ENCODE measurements around the gene WBP2NL.
A peak's percentile ranks its signal among the peaks of the same experiment; 100 is the strongest.
"Not testable (repeated sequence)": the region's sequence is repeated elsewhere in the genome, so short reads cannot be mapped to it uniquely, and the experiment has no call there.

WBP2NL gene, protein sequence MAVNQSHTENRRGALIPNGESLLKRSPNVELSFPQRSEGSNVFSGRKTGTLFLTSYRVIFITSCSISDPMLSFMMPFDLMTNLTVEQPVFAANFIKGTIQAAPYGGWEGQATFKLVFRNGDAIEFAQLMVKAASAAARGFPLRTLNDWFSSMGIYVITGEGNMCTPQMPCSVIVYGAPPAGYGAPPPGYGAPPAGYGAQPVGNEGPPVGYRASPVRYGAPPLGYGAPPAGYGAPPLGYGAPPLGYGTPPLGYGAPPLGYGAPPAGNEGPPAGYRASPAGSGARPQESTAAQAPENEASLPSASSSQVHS

DNA sequence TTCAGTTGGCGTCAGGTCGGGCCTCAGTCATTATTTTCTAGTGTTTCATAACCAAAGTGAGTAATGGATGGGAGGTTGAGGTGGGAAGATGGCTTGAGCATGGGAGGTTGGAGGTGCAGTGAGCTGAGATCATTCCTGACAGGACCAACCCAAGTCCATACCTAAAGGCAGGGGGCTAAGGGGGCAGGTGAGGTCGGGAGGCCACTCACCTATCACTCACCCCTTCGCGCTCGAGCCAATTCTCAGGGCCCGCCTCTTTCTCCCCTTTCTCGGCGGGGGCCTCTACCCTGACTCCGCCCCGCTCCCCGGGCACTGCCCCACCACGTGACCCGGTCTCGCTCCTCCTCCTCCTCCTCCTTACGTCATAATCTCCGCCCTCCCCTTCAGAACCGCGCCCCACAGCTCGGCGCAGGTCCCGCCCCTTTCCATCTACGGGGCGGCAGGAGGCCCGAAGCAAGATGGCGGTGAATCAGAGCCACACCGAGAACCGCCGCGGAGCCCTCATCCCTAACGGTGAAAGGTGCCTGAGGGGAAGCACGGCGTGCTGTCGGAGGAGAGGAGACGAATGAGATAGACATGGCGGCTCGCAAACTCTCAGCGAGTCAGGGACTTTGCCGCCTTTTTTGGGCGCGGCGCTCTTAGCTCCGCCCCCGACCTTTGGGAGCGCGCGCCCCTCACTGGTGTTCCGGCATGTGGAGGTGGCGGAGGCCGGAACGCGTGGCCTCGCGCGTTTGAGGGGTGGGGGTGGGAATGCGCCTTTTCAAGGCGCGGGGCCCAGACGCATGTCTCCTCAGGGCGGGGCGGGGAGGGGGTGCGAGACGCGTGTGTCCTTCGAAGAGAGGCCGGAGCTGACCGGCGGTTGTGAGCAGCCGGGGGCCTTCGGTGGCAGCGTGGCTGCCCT lies at the start of gene WBP2NL:
Gene WBP2NL (plus strand): TSS at position 428 of the 901 bp plus-strand sequence. CDS start 31 bp downstream, at position 459.
- peak; percentile 58 for DNase-seq (ENCODE audit: low spot score)

DNA sequence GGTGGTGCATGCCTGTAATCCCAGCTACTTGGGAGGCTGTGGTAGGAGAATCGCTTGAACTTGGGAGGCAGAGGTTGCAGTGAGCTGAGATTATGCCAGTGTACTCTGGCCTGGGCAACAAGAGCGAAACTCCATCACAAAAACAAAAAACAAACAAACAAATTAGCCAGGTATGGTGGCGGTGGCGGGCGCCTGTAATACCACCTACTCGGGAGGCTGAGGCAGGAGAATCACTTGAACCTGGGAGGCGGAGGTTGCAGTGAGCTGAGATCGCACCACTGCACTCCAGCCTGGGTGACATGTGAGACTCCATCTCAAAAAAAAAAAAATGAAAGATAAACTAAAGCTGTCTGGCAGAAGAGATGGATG lies 49.7 kb upstream of the WBP2NL start:
- DNase-seq (ENCODE audit: low spot score): not testable (repeated sequence)

DNA sequence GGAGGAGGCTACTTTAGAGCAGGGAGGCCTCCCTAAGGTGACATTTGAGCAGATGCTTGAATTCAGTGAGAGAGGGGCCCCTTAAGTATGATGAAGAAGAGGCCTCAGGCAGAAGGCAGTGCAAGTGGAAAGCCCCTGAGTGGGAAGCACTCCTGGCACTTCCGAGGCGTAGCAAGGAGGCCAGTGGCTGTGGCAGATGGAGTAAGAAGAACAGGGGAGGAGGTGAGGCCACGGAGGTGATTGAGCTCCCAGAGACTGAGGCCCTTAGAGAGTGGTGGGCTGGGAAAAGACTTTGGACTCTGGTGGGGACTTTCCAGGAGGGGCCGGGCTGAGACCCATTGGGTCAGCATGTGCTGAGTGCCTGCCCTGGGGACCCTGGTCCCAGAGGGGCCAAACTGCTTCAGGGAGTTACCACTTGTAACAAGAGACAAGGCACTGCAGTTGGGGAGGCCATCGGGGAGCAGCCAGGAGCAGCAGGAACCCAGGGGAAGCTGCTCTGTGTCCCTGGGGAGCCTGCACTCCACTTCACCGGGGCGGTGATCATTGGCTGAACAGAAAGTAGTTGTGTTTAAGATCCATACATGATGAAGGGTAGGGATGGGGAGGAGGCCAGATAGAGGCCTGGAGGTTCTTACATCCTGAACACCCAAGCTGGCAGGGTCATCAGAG lies 49.2 kb upstream of the WBP2NL start:
- no peak for DNase-seq (ENCODE audit: low spot score)

DNA sequence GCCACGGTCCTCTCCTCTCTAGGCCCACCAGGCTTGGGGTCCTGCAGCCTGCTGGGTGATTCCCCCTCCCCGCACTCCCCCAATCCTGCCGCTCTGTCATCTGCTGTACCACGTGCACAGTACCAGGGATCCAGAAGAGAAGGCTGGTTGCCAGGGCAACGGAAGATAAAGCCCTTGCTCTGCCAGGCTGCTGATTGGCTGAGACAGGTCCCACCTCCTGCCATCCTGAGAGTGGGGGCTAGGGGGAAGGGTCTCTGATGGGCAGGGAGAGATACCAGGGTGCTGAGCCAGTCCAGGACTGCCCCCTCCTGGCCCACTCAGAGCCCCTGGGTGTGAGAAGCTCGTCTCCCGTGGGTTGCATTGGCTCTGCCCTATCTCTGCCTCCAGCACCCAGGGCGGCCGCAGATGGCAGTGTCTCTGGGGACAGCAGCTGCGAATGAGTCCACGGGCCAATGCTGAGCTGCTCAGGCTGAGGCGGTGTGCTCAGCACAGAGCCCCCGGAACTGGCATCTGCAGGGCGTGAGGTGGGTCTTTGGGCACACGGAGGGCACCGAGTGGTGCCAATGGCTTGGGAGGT lies 46.6 kb upstream of the WBP2NL start, which contains the start of gene SMIM45:
Gene SMIM45 (plus strand): TSS at position 253 of the 577 bp plus-strand sequence.
- DNase-seq (ENCODE audit: low spot score): no peak

DNA sequence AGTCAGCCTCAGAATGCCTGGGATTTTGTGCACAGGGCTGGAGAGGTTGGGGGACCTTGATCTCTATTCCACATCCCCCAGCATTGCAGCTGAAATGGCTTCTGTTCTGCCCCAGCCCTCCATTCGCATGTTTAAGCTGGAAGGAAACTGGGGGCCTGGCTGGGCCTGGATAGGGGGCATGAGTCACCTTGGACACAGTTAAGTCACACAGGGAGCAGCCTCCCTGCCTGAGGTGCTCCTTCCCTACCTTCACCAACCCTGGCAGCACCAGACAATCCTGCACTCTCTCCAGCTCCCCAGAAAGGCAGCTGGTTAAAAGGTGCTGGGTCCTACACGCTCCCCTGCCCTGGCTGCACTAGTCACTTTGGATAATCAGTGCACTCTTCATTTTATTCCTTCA lies 45.9 kb upstream of the WBP2NL start:
- DNase-seq (ENCODE audit: low spot score): no peak

DNA sequence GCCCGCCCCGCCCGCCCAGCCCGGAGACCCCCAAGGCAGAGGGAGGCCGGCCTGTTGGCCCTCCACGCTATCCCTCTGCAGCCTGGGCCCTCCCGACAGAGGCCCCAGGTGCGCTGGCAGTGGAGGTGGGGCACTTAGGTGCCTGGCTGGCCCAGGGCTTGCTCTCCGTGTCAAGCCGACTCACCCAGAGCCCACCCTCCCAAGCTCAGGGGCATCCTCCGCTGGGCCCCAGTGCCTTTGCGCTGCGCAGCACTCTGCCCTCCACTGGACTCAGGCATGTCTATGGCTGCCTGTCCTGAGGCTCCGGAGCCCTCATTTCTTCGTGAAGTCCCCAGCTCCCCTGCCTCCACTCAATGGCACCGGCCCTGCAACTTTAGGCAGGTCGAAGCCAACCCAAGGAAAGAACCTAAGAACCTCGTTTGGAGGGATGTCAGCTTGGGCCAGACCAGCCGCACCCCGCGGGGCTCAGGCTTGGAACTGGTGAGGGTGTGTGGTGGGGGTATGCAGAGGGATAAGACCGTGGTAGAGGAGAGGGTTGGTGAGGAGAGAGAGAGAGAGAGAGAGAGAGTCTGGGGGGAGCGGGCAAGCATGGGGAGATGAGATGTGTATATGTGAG lies 40.5 kb upstream of the WBP2NL start:
- DNase-seq (ENCODE audit: low spot score): no peak

DNA sequence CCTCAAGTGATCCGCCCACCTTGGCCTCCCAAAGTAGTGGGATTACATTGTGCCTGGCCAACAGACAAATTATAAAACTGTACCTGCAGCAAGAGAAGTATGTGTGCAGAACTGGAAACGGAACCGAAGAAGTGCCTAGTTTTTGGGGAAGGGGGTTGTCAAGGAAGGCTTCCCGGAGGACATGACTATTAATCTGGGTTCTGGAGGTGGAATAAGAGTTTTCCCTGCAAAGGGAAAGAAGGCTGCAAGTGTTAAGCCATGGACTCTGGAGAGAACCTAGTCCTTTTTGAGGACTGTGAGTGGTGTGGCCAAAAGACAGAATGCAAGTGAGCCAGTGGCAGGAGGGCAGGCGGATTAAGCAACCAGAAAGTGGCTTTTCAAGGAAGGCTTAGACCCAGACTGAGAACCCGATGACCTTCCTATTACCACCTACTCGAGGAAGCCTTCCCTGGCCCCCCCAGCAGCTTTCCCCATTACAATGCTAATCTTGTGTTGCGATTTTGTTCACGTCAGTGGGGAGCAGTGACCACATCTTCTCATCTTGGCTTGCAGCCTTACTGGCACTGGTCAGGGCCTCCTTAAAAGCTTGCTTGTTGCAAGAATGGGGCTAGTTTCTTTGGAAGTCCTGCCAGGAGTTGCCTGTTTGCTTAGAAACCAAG lies 35.0 kb upstream of the WBP2NL start:
- no peak for DNase-seq (ENCODE audit: low spot score)

DNA sequence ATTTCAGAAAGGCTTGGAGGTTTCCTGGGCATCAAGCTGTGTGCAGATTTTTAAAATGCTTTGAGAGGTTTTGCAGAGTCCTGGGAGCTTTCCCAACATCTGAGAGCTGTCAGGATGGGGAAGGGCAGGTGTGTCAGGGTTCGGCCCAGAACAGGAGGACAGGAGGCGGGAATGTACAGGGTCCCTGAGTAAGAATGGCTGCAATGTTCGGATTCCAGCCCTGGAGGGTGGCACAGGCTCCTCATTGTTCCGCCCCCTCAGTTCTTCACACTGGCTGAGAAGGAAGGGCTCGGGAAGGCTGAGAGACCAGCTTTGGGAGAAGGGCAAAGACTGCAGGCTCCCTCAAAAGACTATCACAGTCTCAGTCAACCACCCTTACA lies 34.5 kb upstream of the WBP2NL start:
- DNase-seq (ENCODE audit: low spot score): no peak

DNA sequence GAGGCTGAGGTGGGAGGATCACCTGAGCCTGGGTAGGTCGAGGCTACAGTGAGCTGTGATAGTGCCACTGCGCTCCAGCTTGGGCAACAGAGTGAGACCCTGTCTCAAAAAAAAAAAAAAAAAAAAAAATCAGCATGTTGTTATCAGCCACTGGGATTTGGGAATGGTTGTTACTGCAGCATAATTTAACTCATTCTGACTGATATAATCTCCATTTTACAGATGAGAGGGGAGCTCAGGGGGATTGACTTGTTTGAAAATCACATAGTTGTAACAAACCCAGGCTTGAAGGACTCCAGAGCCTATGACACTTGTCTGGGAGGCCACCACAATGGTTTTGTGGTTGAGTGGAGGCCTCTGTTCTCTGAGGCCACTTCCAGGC lies 32.4 kb upstream of the WBP2NL start:
- no peak for DNase-seq (ENCODE audit: low spot score)

DNA sequence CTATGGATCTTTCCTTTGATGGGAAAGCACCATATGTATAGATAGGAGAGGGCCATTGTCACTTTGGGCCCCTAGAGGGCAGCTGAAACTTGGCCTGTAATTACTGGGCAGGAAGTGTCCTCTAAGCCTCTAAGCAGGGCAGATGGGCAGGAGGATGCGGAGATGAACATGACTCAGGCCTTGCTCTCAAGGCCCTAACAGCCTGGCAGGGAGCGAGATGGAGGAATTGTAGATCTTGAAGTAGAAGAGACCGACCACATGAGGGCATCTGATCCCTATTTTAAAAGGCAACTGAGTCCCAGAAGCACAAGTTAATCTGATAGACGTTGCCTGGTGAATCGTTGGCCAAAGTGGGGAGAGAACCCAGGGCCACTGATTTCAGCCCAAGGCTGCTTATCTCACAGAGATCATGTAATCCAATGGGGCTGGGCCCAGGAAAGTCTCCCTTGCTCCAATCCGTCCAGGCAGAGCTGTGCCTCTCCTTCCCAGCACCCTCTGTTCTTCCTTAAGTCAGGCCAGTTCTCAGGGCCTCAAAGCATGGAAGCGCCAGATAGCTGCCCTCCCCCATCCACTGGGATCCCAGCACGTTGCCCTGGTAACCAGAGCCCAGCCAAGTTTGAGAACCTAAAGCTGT lies 31.9 kb upstream of the WBP2NL start:
- DNase-seq (ENCODE audit: low spot score): peak; percentile 74

DNA sequence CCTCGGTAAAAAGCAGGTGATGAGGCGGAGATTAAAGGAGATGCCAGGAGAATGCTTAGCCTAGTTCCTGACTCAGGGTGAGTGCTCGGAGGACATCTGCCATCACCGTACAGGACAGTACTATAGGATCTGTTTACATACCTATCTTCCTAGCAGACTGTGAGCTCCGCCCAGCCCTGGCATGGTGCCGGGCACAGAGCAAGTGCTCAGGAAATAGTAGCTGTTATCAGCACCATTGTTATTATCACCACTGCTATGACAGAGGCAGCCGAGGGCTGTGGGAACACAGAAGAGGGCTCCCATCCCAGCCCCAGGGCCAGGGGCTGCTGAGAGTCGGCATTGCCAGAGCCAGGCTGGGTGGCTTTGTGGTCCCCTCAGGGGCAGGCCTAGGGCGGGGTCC lies 30.0 kb upstream of the WBP2NL start:
- no peak for DNase-seq (ENCODE audit: low spot score)

DNA sequence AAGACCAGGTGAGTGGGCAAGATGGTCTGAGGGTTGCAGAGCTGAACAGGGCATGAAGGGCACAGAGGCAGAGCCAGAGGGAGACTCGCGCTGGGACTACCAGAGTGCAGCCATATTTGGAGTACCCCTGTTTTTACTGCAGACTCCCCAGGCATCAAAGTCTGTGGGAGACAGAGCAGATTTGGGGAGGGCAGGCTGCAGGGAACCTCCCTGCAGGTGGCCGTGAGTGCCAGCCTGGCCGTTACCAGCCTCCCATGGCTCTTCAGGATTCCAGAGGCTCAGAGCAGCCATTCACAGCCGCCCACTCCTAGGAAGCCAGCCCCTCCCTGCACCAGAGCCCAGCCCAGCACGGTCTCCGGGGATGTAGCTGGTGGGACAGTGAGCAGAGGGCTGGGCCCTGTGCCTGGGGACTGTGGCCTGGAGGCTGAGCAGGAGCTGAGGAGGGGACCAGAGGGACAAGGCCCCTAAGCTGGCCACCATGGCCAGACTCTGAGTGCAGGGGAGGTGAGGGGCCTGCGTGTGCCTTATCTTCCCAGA lies 29.4 kb upstream of the WBP2NL start, which contains the start of gene SEPTIN3:
Gene SEPTIN3 (plus strand): TSS at position 334 of the 537 bp plus-strand sequence. CDS start 2,050 bp downstream, outside the sequence.
- DNase-seq (ENCODE audit: low spot score): no peak

DNA sequence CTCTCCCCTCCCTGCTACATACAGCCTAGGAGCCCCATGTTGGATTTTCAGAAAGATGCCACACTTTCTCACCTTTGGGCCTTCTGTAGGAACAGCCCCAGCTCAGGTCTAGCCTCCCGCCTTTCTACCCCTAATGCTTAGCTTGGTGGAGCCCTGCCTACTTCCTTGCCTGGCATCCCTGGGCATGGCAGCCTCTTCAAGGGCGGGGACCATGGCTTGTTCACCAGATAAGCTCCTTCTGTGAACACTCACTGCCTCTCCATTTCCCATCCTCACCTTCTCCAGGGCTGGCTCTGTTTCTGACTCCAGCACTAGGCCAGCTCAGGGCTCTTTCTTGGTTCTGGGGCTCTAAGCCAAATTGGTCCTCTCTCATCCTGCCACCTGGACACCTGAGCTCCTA lies 28.0 kb upstream of the WBP2NL start:
- no peak for DNase-seq (ENCODE audit: low spot score)

DNA sequence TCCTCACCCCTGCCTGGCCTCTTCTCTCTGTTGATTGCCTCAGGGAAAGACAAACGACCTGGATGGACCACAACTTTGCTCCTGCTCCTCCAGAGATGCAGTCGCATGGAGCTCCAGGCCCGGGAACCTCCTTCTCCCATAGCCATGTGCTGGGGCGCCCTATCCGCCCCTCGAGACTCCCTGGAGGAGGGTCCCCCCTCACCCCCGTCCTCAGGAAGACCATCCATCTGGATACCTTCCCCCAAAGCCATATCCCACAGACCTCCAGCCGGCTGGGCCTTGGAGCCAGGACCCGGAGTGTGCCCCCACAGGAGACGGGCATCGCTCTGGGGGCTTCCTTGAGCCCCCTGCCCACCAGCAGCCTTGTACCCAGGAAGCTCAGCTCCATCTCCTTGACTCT lies 27.2 kb upstream of the WBP2NL start:
- DNase-seq (ENCODE audit: low spot score): no peak

DNA sequence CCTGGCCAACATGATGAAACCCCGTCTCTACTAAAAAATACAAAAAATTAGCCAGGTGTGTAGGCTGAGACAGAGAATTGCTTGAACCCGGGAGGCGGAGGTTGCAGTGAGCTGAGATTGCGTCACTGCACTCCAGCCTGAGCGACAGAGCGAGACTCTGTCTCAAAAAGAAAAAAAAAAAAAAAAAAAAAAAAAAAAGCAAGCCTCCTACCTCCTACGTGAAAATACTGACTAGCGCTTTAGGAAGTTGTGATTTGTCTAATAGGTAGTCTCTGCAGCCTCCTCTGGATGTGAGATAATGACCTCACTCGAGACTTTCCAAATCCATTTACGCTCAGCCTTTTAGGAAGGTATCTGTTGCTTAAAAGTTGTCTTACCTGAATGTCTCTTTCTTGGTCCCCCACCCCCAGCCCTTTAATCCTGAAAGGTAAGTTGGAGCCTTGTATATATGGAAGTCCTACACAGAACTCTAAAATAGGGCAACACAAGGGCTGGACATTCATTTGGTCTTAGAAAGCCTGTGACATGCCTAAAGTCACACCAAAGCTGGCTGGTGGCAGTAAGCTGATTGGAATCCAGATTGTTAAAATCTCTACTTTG lies 23.8 kb upstream of the WBP2NL start:
- DNase-seq (ENCODE audit: low spot score): no peak

DNA sequence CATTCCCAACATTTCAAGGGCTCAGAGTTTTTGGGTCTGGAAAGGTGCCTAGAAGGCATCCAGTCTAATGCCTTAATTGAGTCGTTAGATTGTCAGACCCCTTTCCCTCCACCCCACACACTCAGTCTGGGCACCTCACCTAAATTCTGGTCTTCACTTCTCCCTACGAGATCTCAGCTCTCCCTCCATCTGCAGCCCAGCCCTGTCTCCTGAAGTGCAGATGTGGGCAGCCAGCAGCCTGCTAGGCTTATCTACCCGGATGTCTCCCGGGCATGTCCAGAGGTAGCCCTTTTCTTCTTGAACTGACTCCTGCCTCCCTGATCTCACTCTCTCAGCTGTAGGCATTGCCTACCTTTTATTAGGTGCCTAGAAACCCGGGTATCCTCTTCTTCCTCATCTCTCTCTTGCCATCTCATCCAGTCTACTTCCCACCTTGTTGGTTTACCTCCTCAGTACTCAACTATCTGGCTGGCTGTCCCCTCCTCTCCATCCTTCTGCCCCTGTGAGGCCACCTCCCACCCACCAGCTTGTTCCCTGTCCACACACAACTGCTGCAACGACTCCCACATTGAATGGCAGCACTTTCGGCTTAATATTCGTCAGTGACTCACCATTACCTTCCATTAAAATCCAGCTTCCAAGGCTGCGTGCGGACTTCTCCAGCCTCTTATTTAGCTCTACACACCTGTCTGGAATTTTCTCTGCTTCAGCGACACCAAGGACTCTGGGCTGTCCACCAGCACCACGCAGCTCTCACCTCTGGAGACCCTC lies 23.1 kb upstream of the WBP2NL start:
- no peak for DNase-seq (ENCODE audit: low spot score)

DNA sequence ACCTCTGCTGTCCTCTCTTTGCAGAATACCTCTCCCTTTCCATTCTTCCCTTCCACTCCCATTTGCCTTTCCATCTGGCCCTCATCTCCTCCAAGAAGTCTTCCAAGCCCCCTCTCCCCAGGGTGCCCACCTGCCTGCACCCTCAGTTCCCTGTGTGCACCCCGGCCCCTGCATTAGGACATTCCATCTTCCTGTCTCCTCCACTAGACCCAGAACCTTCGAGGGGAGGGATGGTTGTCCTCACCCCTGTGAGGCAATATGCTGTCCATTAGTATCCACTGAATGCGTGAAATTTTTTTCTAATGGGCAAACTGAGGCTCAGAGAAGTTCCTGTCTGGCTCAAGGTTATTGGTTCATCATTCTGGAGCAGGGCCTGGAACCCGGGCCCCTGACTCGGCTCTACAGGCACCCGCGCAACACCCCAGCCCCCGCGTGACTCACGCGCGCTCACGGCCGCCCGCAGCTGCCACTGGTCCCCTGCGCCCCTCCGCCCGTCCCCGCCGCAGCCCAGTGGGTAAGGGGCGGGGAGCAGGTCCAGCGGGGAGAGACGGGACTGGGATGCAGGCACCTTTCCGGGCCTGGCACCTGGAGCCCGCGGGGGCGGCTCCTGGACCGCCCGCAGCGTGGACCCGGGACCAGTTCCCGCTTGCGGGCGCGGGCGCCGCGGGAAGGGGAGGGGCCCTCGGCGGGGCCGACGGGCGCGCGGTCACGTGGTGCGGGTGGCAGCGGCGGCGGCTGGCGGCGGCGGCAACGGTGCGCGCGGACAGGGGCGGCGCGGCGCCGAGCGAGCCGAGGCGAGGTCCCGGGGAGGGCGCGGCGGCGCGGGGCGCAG lies 22.3 kb upstream of the WBP2NL start:
- DNase-seq (ENCODE audit: low spot score): no peak

DNA sequence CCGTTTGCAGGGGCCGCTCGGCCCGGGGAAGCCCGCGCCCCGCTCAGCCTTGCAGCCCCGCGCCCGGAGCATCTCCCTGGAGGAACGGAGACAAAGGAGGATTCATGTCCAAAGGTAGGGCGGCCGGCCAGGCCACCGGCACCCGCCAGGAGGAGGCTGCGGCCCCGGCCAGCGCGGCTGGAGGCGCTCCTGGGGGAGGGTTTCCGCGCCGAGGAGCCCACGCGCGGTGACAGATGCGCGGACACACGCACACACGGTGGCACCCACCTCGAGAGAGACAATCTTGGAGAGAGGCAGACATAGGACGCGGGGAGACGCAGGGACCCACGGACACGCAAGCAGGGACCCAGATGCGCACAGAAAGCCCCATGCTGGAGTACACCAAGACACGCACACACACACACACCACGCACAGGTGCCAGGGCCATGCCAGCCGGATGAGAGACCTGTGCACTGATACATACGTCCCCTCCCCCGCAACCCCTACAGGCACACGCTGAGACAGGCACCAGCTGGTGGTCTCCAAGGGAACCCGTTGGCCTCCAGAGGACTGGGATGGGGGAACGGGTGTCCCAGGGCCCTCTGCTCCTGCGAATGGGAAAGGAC lies 21.5 kb upstream of the WBP2NL start:
- DNase-seq (ENCODE audit: low spot score): no peak
